AG09309 (cell line): ENCODE data around the gene CFAP90.

ENCODE experiments used
- DNase-seq: peaks from one replicate; pipeline ENCODE4 v3.0.0-alpha.2; 2010; ENCODE audit warnings: low read depth
- H3K4me3 ChIP-seq: 2 replicates; pipeline ENCODE4 v1.5.1; 2011; ENCODE audit warnings: mild to moderate bottlenecking, low read depth, low read length, moderate library complexity; ENCODE audit not compliant: control insufficient read depth
- TF ChIP-seq, protein P1 (sequence below): IDR thresholded peaks from 2 replicates; pipeline ENCODE4 v1.5.1; 2011; ENCODE audit warnings: mild to moderate bottlenecking, low read depth, low read length, inconsistent platforms; ENCODE audit not compliant: insufficient read depth, control insufficient read depth; ENCODE audit errors: missing control alignments

CFAP90 gene

DNA sequence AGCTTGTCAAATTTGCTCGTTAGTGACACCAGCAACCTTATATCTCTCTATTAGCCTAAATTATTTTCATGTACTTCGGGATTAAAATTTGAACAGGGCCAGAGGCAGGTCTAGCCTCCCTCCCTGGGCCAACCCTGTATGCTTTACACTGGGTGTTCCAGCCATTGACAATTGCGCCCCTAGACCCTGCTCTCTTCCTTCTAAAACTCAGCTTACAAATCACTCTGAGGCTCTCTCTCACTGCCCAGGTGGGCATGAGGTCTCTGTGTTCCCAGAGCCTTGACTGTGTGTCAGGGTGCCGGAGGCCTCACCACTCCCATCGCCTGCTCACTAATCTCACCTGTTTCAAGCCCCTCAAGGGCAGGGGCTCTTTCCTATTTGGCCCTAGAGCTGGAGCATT, 6.4 kb upstream of the CFAP90 start:
- H3K4me3 ChIP-seq: no peak overlapping the region
- no peak for DNase-seq
- TF ChIP-seq, protein P1, sequence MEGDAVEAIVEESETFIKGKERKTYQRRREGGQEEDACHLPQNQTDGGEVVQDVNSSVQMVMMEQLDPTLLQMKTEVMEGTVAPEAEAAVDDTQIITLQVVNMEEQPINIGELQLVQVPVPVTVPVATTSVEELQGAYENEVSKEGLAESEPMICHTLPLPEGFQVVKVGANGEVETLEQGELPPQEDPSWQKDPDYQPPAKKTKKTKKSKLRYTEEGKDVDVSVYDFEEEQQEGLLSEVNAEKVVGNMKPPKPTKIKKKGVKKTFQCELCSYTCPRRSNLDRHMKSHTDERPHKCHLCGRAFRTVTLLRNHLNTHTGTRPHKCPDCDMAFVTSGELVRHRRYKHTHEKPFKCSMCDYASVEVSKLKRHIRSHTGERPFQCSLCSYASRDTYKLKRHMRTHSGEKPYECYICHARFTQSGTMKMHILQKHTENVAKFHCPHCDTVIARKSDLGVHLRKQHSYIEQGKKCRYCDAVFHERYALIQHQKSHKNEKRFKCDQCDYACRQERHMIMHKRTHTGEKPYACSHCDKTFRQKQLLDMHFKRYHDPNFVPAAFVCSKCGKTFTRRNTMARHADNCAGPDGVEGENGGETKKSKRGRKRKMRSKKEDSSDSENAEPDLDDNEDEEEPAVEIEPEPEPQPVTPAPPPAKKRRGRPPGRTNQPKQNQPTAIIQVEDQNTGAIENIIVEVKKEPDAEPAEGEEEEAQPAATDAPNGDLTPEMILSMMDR: no peak

DNA sequence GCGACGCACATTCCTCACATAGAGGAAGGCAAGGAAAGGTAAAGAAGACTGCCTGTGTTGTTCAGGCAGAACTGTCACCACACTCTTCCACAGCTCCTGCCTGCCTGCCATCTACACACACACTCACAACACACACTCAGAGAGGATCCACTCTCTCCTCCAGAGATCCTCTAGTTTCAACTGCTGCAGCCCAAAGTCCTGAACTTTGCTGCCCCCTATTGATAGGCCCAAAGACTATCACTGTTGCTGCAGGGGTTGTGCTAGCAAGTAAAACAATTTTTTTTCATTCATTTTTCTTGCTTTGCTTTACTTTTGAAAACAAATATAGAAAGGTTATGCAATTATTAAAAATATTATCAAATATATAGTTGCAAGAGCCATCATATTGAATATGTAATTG, 5.9 kb upstream of the CFAP90 start:
- no peak overlapping the region for H3K4me3 ChIP-seq
- no peak for DNase-seq
- TF ChIP-seq, protein P1: peak; percentile 65

DNA sequence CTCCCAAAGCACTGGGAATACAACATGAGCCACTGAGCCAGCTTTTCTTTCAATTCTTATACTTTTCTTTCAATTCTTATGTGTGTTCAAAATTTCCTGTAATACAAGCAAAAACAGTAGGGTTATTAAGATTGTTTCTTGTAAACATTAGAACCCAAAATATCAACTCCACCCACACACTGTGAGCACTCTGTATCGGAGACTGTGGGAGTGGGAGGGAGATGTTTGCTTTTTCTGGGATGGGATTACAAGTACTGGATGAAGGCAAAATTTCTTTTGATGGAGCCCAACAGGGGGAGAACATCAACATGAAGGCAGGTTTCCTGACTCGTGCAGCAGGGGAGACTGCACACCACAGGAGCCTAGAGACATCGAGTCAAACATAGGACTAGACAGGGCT, 4.7 kb upstream of the CFAP90 start:
- TF ChIP-seq, protein P1: no peak
- DNase-seq: no peak
- no peak overlapping the region for H3K4me3 ChIP-seq

DNA sequence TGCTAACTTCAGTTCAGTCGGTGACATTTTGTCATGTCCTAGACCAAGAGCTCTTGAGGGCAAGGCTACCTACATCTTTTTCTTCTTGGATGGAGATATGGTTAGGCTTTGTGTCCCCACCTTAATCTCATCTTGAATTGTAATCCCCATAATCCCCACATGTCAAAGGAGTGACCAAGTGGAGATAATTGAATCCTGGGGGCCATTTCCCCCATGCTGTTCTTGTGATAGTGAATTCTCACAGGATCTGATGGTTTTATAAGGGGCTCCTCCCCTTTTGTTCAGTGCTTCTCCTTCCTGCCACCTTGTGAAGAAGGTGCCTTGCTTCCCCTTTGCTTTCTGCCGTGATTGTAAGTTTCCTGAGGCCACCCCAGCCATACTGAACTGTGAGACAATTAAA, 2.1 kb upstream of the CFAP90 start:
- no peak overlapping the region for H3K4me3 ChIP-seq
- TF ChIP-seq, protein P1: no peak
- no peak for DNase-seq

DNA sequence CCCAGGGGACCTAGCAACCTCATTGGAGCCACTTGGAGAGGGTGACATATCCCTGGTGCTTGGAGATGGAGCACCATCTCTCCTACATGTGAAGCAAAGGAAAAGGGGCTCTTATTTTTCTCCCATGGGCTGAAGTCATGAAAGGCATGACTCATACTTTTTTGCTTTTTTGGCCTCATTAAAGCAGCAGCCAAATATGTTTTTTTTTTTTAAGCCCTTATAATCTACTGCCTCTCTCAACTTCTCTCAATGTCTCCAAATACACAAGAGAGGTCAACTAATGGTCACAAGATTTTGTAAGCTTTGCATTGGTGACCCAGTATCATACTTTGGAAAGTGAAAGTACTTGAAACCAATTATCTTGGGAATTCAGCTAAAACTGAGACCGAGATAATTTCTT, 1.6 kb upstream of the CFAP90 start:
- TF ChIP-seq, protein P1: no peak
- DNase-seq: no peak
- H3K4me3 ChIP-seq: no peak overlapping the region

DNA sequence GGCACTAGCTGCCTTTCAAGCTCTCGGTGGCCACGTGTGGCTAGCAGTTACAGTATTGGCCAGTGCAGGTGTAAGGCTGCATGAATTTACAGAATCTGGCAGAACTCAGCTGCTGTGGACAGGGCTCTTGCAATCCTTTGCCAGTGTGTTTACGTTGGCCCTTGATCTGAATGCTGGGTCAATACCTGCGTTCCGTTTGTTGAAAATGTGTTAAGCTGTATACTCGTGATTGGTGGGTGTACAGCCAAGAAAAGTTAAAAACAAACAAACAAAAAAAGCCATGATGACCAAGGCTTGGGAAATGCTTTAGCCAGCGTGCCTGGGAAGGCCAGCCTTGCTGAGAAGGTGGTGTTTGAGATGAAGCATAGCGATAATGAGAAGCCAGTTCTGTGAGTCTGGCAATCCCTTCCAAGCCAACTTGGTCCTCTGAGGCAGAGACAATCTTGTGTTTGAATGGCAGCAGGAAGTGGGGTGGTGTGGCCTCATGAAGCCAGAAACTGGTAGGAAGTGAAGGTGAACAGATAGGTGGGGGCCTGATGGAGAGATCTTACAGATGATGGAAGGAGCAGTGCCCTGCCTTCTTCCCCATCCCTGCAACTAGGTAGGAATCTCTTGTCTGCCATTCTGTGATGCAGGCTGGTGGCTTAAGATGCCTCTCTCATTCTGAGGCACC, 820 bp upstream of the CFAP90 start:
- H3K4me3 ChIP-seq: no peak overlapping the region
- no peak for DNase-seq
- TF ChIP-seq, protein P1: no peak
